Measurements from ENCODE around the gene FHAD1. TPM values are rescaled to one million over a fixed set of nuclear protein-coding genes. Genes with fewer than 3 reads are reported as not detected.

The FHAD1 gene
- total and polyA plus RNA-seq, 10 of the 15 experiments (the other 5 are each of a cell fraction or from before 2014, with no cell fraction given), result 0.09 to 1.0 (median 0.32) TPM; not detected in 2

DNA sequence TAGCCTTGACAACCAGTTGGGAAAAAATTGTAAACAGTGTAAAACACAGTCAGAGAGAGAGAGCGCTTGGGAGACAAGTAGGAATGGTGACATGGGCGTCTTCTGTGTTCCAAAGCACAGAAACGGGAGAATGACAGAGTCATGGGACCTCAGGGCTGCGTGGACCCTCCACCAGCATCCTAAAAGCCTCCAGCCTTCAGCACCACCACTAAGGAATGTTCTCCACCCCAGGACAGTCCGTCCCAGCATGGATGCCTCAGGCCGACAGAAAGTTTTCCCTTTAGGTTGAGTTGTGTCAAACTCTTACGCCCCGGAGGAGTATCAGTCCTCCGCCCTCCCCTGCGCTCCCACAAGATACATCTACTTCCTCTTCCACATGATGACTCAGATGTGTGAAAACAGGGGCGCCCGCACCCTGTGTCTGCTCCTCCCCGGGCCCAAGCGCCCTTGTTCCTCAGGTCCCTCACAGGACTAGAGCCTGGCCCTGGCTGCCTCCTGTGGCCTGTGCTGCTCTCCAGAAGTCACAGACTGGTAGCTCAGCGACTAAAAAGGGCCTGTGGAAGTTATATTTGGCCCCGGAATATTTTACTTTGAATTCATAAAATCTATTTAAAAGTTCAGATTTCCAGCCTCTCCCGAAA lies 98.8 kb downstream of the FHAD1 start (continued):
- TF ChIP-seq, protein P1, sequence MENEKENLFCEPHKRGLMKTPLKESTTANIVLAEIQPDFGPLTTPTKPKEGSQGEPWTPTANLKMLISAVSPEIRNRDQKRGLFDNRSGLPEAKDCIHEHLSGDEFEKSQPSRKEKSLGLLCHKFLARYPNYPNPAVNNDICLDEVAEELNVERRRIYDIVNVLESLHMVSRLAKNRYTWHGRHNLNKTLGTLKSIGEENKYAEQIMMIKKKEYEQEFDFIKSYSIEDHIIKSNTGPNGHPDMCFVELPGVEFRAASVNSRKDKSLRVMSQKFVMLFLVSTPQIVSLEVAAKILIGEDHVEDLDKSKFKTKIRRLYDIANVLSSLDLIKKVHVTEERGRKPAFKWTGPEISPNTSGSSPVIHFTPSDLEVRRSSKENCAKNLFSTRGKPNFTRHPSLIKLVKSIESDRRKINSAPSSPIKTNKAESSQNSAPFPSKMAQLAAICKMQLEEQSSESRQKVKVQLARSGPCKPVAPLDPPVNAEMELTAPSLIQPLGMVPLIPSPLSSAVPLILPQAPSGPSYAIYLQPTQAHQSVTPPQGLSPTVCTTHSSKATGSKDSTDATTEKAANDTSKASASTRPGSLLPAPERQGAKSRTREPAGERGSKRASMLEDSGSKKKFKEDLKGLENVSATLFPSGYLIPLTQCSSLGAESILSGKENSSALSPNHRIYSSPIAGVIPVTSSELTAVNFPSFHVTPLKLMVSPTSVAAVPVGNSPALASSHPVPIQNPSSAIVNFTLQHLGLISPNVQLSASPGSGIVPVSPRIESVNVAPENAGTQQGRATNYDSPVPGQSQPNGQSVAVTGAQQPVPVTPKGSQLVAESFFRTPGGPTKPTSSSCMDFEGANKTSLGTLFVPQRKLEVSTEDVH (IDR thresholded peaks at IDR 0.05; ENCODE audit: low read depth, partially characterized antibody), result no peak
- TF ChIP-seq ETV6 (conservative IDR thresholded peaks at IDR 0.05 in 1 of 2, IDR thresholded peaks at IDR 0.05 in 1 of 2; ENCODE audit: borderline replicate concordance in 1 of 2, low read depth in 1 of 2) (peak in 1 of 2 experiments; percentile 45; a peak in 1 of 4 replicates), POLR2AphosphoS2 (IDR thresholded peaks at IDR 0.05; ENCODE audit: low read depth, low read length) (no peak), BRCA1 (IDR thresholded peaks at IDR 0.05; ENCODE audit: low read depth, low read length) (no peak), LARP7 (IDR thresholded peaks at IDR 0.05) (no peak), ZZZ3 (IDR thresholded peaks at IDR 0.05; ENCODE audit: control insufficient read depth, insufficient read length, low read depth) (no peak), ATF7 (IDR thresholded peaks at IDR 0.05; ENCODE audit: low read depth) (peak; percentile 34; the same call in 1 of the 2 replicates), RBBP5 (conservative IDR thresholded peaks at IDR 0.05) (no peak), IKZF2 (IDR thresholded peaks at IDR 0.05) (peak; percentile 37 to 42; a peak in 2 of 4 replicates), POLR2AphosphoS5 (IDR thresholded peaks at IDR 0.05; ENCODE audit: low read length) (no peak), SMARCA5 (IDR thresholded peaks at IDR 0.05) (no peak), NBN (IDR thresholded peaks at IDR 0.05) (no peak)
- TF ChIP-seq, protein P2, sequence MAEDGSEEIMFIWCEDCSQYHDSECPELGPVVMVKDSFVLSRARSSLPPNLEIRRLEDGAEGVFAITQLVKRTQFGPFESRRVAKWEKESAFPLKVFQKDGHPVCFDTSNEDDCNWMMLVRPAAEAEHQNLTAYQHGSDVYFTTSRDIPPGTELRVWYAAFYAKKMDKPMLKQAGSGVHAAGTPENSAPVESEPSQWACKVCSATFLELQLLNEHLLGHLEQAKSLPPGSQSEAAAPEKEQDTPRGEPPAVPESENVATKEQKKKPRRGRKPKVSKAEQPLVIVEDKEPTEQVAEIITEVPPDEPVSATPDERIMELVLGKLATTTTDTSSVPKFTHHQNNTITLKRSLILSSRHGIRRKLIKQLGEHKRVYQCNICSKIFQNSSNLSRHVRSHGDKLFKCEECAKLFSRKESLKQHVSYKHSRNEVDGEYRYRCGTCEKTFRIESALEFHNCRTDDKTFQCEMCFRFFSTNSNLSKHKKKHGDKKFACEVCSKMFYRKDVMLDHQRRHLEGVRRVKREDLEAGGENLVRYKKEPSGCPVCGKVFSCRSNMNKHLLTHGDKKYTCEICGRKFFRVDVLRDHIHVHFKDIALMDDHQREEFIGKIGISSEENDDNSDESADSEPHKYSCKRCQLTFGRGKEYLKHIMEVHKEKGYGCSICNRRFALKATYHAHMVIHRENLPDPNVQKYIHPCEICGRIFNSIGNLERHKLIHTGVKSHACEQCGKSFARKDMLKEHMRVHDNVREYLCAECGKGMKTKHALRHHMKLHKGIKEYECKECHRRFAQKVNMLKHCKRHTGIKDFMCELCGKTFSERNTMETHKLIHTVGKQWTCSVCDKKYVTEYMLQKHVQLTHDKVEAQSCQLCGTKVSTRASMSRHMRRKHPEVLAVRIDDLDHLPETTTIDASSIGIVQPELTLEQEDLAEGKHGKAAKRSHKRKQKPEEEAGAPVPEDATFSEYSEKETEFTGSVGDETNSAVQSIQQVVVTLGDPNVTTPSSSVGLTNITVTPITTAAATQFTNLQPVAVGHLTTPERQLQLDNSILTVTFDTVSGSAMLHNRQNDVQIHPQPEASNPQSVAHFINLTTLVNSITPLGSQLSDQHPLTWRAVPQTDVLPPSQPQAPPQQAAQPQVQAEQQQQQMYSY (CRISPR knock-in tag; IDR thresholded peaks at IDR 0.05), result no peak
- TF ChIP-seq, protein P3, sequence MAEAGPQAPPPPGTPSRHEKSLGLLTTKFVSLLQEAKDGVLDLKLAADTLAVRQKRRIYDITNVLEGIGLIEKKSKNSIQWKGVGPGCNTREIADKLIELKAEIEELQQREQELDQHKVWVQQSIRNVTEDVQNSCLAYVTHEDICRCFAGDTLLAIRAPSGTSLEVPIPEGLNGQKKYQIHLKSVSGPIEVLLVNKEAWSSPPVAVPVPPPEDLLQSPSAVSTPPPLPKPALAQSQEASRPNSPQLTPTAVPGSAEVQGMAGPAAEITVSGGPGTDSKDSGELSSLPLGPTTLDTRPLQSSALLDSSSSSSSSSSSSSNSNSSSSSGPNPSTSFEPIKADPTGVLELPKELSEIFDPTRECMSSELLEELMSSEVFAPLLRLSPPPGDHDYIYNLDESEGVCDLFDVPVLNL (IDR thresholded peaks at IDR 0.05; ENCODE audit: low read depth, low read length), result no peak
- TF ChIP-seq, protein P4, sequence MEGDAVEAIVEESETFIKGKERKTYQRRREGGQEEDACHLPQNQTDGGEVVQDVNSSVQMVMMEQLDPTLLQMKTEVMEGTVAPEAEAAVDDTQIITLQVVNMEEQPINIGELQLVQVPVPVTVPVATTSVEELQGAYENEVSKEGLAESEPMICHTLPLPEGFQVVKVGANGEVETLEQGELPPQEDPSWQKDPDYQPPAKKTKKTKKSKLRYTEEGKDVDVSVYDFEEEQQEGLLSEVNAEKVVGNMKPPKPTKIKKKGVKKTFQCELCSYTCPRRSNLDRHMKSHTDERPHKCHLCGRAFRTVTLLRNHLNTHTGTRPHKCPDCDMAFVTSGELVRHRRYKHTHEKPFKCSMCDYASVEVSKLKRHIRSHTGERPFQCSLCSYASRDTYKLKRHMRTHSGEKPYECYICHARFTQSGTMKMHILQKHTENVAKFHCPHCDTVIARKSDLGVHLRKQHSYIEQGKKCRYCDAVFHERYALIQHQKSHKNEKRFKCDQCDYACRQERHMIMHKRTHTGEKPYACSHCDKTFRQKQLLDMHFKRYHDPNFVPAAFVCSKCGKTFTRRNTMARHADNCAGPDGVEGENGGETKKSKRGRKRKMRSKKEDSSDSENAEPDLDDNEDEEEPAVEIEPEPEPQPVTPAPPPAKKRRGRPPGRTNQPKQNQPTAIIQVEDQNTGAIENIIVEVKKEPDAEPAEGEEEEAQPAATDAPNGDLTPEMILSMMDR (IDR thresholded peaks at IDR 0.05 in 2 of 3, conservative IDR thresholded peaks at IDR 0.05 in 1 of 3; ENCODE audit: control insufficient read depth in 2 of 3, extremely low read depth in 1 of 3, insufficient read depth in 1 of 3, low read depth in 3 of 3, low read length in 3 of 3), result no peak
- TF ChIP-seq, protein P5, sequence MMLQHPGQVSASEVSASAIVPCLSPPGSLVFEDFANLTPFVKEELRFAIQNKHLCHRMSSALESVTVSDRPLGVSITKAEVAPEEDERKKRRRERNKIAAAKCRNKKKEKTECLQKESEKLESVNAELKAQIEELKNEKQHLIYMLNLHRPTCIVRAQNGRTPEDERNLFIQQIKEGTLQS (IDR thresholded peaks at IDR 0.05; ENCODE audit: borderline replicate concordance, extremely low read depth, low read depth, low read length), result no peak
- TF ChIP-seq, protein P6, sequence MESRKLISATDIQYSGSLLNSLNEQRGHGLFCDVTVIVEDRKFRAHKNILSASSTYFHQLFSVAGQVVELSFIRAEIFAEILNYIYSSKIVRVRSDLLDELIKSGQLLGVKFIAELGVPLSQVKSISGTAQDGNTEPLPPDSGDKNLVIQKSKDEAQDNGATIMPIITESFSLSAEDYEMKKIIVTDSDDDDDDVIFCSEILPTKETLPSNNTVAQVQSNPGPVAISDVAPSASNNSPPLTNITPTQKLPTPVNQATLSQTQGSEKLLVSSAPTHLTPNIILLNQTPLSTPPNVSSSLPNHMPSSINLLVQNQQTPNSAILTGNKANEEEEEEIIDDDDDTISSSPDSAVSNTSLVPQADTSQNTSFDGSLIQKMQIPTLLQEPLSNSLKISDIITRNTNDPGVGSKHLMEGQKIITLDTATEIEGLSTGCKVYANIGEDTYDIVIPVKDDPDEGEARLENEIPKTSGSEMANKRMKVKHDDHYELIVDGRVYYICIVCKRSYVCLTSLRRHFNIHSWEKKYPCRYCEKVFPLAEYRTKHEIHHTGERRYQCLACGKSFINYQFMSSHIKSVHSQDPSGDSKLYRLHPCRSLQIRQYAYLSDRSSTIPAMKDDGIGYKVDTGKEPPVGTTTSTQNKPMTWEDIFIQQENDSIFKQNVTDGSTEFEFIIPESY (IDR thresholded peaks at IDR 0.05), result no peak
